DND-41 (cell line): ENCODE data around the gene CRTAC1.

Experiments
- ATAC-seq: fragments of 200-7000 bp; cut with Tn5 transposase; 3 replicates; pipeline ENCODE4 v1.9.1; 2021; ENCODE audit warnings: low read depth; ENCODE audit not compliant: insufficient read depth
- DNase-seq: peaks from one replicate; pipeline ENCODE4 v3.0.0-alpha.2; 2020
- H2AFZ ChIP-seq: 2 replicates; pipeline ENCODE4 v1.6.0; 2012; ENCODE audit warnings: low read depth, low read length
- H3K27ac ChIP-seq: 2 replicates; pipeline ENCODE4 v1.5.1; 2012; ENCODE audit warnings: low read length, inconsistent platforms
- H3K27me3 ChIP-seq: fragments of 200-600 bp; sonication (generic); 2 replicates; pipeline ENCODE4 v1.6.0; 2012; ENCODE audit warnings: low read length, mild to moderate bottlenecking, inconsistent platforms; ENCODE audit not compliant: insufficient read depth, poor library complexity
- H3K36me3 ChIP-seq: 2 replicates; pipeline ENCODE4 v1.5.1; 2012; ENCODE audit warnings: low read length, inconsistent platforms; ENCODE audit not compliant: insufficient read depth
- H3K4me1 ChIP-seq: 2 replicates; pipeline ENCODE4 v1.5.1; 2012; ENCODE audit warnings: mild to moderate bottlenecking, low read length; ENCODE audit not compliant: insufficient read depth
- H3K4me2 ChIP-seq: 2 replicates; pipeline ENCODE4 v1.6.0; 2012; ENCODE audit warnings: mild to moderate bottlenecking, moderate library complexity, low read length, inconsistent platforms; ENCODE audit not compliant: insufficient read depth
- H3K4me3 ChIP-seq, 2 experiments: fragments of 200-600 bp in 1 of 2; shearing (Covaris generic) in 1 of 2; 2 replicates each; pipeline ENCODE4 v1.5.1; 2012 to 2016; ENCODE audit warnings: inconsistent platforms in 2 of 2, low read length in 2 of 2, mild to moderate bottlenecking in 2 of 2, low read depth in 1 of 2, moderate library complexity in 1 of 2
- H3K79me2 ChIP-seq: 2 replicates; pipeline ENCODE4 v1.6.0; 2012; ENCODE audit warnings: low read length, inconsistent platforms; ENCODE audit not compliant: insufficient read depth
- H3K9ac ChIP-seq: 2 replicates; pipeline ENCODE4 v1.6.0; 2012; ENCODE audit warnings: low read depth, mild to moderate bottlenecking, inconsistent platforms, low read length, moderate library complexity
- H3K9me3 ChIP-seq: 2 replicates; pipeline ENCODE4 v1.5.1; 2012; ENCODE audit warnings: low read length, moderate library complexity, mild to moderate bottlenecking, inconsistent platforms; ENCODE audit not compliant: insufficient read depth, severe bottlenecking
- H4K20me1 ChIP-seq: 2 replicates; pipeline ENCODE4 v1.6.0; 2012; ENCODE audit warnings: low read length; ENCODE audit not compliant: insufficient read depth
- EZH2 ChIP-seq: IDR thresholded peaks from 3 replicates; pipeline ENCODE4 v1.6.1; 2012; ENCODE audit warnings: borderline replicate concordance, low read depth, mild to moderate bottlenecking, moderate library complexity, low read length, inconsistent platforms; ENCODE audit not compliant: severe bottlenecking
- TF ChIP-seq, protein P1 (sequence below): IDR thresholded peaks from 2 replicates; pipeline ENCODE4 v1.5.1; 2012; ENCODE audit warnings: borderline replicate concordance, low read length, moderate library complexity, mild to moderate bottlenecking; ENCODE audit not compliant: poor library complexity, severe bottlenecking; ENCODE audit errors: extremely low read depth

The CRTAC1 gene

DNA sequence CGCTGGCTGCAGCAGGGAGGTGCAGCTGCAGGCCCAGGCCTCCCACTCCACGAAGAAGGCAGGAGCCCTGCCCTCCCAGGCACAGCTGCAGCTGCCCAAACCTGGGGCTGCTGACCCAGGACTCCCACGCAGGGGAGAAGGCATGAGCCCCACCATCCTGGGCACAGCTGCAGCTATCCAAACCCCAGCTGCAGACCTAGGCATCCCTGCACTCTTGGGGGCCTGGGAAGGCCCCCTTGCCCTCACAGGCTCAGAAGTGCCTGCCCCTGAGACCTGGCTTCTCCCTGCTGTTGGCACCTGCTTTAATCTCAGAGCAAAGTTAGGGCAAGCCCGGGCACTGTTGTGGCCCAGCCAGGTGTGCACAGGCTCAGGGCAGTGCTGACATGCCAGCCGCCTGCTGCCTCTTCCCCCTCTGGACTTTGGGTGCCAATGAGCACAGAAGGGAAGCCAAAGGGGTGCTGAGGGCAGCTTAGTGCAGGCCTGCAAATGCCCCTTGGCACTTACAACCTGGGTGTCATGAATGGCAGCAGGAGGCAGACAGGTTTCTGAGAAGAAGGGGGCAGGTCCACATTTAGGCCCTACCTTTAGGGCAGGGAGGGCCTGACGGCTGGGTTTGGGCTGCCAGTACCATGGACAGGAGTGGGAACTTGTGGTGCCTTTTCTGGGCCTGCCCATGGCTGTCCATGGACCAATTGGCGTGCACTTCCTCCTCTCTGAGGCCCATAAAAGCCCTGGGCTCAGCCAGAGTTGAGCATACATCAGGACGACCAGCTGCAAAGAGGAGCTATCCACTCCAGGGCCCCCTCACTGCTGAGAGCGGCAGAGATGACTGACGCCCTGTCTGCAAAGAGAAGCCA is 31.1 kb downstream of the CRTAC1 start:
- Histone ChIP-seq H3K9ac (no peak overlapping the region), H3K27ac (no peak overlapping the region), H3K4me2 (no peak overlapping the region), H4K20me1 (no peaks in the 10 kb centered on the region), H3K9me3 (peaks cover 8% of the 10 kb centered on the region), H2AFZ (no peak overlapping the region), H3K79me2 (no peaks in the 10 kb centered on the region), H3K27me3 (no peaks in the 10 kb centered on the region), H3K4me3 (no peak overlapping the region), H3K4me1 (no peaks in the 10 kb centered on the region), H3K36me3 (no peaks in the 10 kb centered on the region)
- DNase-seq (no peak), ATAC-seq (no peak)
- TF ChIP-seq, protein P1, sequence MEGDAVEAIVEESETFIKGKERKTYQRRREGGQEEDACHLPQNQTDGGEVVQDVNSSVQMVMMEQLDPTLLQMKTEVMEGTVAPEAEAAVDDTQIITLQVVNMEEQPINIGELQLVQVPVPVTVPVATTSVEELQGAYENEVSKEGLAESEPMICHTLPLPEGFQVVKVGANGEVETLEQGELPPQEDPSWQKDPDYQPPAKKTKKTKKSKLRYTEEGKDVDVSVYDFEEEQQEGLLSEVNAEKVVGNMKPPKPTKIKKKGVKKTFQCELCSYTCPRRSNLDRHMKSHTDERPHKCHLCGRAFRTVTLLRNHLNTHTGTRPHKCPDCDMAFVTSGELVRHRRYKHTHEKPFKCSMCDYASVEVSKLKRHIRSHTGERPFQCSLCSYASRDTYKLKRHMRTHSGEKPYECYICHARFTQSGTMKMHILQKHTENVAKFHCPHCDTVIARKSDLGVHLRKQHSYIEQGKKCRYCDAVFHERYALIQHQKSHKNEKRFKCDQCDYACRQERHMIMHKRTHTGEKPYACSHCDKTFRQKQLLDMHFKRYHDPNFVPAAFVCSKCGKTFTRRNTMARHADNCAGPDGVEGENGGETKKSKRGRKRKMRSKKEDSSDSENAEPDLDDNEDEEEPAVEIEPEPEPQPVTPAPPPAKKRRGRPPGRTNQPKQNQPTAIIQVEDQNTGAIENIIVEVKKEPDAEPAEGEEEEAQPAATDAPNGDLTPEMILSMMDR, result no peak
- no peak for TF ChIP-seq EZH2

DNA sequence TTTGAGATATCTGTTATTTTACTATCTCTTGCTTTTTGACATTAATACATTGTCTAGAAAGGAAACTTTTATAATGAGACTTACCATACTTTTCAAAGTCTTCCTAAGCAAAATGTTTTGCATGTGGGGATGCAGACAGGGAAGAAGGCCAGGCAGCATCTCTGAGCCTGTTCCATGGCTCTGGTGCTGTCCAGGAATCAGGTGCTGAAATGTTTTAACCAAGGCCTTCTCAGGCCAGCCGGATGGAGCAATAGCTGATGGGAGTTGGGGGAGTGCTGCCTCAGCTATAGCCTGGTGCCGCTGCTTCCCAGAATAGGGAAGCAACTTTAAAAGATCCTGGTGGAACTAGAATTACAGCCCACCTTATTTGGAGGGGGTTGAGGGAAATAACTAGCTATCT is 38.5 kb downstream of the CRTAC1 start:
- Histone ChIP-seq H3K4me2 (no peak overlapping the region), H3K9me3 (no peaks in the 10 kb centered on the region), H3K9ac (no peak overlapping the region), H3K27me3 (peaks cover 2% of the 10 kb centered on the region), H3K4me3 (no peak overlapping the region), H3K79me2 (no peaks in the 10 kb centered on the region), H3K4me1 (no peaks in the 10 kb centered on the region), H4K20me1 (no peaks in the 10 kb centered on the region), H2AFZ (no peak overlapping the region), H3K36me3 (no peaks in the 10 kb centered on the region), H3K27ac (no peak overlapping the region)
- ATAC-seq (0 out of 3 replicates have a peak, but pooled peaks have one; percentile 40), DNase-seq (peak; percentile 15)
- TF ChIP-seq EZH2, result no peak
- TF ChIP-seq, protein P1, result no peak

DNA sequence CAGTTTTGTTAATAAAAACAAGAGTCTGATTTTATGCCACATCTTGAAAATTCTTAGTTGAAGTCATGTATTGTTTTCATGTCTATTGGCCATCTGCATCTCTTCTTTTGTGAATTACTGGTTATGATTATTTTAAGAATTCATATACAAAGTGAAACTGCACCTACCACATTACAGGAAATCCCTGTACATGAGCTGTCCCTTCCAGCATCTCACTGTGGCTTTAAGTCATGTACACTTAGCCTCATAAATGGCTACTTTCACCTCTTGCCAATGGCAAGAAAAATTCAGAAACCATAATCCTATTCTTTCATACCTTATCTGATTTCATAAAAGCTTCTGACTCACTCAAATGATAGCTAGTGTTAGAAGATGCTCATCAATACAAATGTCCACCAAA is 48.6 kb downstream of the CRTAC1 start:
- TF ChIP-seq EZH2, result no peak
- TF ChIP-seq, protein P1, result no peak
- Histone ChIP-seq H3K4me2 (no peak overlapping the region), H3K4me1 (no peaks in the 10 kb centered on the region), H3K4me3 (no peak overlapping the region), H2AFZ (no peak overlapping the region), H3K27me3 (peaks cover 3% of the 10 kb centered on the region), H3K36me3 (no peaks in the 10 kb centered on the region), H3K27ac (no peak overlapping the region), H3K9me3 (no peaks in the 10 kb centered on the region), H3K9ac (no peak overlapping the region), H3K79me2 (no peaks in the 10 kb centered on the region), H4K20me1 (peaks cover 2% of the 10 kb centered on the region; the same call in 1 of the 2 replicates)
- ATAC-seq, result no peak
- DNase-seq, result no peak
